Keratinocyte (primary cell): ENCODE measurements around the gene FER1L5.

Source experiments
- EZH2 ChIP-seq: IDR thresholded peaks from one replicate; pipeline ENCODE4 v1.6.1; 2012; ENCODE audit warnings: inconsistent platforms, mild to moderate bottlenecking, low read length, moderate library complexity
- TF ChIP-seq, protein P1 (sequence below), 3 experiments: IDR thresholded peaks in 1 of 3; conservative IDR thresholded peaks in 1 of 3; optimal IDR thresholded peaks in 1 of 3; 2 replicates in 2 of 3; 3 replicates in 1 of 3; pipeline versions ENCODE3 to v1.5.1; 2011; ENCODE audit warnings: low read length in 3 of 3, mild to moderate bottlenecking in 3 of 3, moderate library complexity in 2 of 3, control low read depth in 1 of 3, inconsistent platforms in 1 of 3; ENCODE audit not compliant: insufficient read depth in 2 of 3; ENCODE audit errors: extremely low read depth in 1 of 3

DNA sequence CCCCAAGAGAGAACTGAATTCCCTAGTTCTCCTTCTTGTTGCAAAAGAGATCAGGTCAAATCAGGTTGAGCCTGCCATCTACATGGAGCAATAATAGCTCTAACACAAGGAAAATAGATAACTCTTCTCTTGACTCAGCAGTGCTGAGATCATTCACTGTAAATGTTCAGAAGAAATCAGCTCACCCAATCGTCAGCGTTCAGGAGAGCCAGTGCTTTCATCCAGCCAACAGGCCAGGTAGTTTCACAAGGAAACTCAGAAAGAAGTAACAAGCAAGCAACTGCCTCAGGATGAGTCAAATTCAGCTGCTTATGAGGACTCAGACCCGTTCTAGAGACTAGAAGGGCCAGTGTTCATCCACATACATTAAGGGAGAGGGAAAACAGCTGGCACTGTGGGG lies 91.4 kb downstream of the FER1L5 start:
- TF ChIP-seq EZH2: no peak
- TF ChIP-seq, protein P1, sequence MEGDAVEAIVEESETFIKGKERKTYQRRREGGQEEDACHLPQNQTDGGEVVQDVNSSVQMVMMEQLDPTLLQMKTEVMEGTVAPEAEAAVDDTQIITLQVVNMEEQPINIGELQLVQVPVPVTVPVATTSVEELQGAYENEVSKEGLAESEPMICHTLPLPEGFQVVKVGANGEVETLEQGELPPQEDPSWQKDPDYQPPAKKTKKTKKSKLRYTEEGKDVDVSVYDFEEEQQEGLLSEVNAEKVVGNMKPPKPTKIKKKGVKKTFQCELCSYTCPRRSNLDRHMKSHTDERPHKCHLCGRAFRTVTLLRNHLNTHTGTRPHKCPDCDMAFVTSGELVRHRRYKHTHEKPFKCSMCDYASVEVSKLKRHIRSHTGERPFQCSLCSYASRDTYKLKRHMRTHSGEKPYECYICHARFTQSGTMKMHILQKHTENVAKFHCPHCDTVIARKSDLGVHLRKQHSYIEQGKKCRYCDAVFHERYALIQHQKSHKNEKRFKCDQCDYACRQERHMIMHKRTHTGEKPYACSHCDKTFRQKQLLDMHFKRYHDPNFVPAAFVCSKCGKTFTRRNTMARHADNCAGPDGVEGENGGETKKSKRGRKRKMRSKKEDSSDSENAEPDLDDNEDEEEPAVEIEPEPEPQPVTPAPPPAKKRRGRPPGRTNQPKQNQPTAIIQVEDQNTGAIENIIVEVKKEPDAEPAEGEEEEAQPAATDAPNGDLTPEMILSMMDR (optimal IDR thresholded peaks at IDR 0.05 in 1 of 3, IDR thresholded peaks at IDR 0.05 in 1 of 3, conservative IDR thresholded peaks at IDR 0.05 in 1 of 3; ENCODE audit: extremely low read depth in 1 of 3, insufficient read depth in 2 of 3, low read length in 3 of 3): no peak
